ENCODE data around the gene MYO18B. TPM values are rescaled to one million over a fixed set of nuclear protein-coding genes. Genes with fewer than 3 reads are reported as not detected.

MYO18B gene
- polyA plus RNA-seq, 3 donors = not detected

DNA sequence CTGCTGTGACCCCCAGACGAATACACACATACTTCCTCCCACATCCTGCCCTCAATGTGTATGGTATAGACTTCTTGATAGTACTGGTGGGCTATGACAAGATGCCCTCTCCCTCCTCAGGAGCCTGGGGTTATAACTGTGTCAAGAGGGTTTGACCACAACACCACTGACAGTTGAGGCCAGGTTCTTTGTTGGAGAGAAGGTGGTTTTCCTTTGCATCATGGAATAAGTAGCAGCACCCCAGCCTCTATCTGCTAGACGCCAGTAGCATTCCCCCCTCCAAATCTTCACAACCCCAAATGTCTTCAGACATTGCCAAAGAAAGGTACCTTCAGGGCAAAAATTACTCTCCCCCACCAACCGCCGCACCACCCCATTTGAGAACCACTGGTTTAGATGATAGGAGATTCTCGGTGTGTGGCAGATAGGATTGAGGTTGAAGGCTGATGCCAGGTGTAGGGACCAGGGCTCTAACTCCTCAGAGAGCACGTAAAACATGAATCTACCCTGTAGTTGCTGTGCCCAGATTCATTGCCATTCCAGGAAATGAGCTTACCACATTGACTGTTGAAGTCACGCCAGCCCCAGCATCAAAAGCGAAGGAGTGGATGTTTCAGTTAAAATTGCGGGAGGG is 5.5 kb upstream of the MYO18B start:
- no peak overlapping the region for H3K4me3 ChIP-seq (replicated peaks in 1 of 3; ENCODE audit: low read depth in 2 of 3, low read length in 3 of 3)

DNA sequence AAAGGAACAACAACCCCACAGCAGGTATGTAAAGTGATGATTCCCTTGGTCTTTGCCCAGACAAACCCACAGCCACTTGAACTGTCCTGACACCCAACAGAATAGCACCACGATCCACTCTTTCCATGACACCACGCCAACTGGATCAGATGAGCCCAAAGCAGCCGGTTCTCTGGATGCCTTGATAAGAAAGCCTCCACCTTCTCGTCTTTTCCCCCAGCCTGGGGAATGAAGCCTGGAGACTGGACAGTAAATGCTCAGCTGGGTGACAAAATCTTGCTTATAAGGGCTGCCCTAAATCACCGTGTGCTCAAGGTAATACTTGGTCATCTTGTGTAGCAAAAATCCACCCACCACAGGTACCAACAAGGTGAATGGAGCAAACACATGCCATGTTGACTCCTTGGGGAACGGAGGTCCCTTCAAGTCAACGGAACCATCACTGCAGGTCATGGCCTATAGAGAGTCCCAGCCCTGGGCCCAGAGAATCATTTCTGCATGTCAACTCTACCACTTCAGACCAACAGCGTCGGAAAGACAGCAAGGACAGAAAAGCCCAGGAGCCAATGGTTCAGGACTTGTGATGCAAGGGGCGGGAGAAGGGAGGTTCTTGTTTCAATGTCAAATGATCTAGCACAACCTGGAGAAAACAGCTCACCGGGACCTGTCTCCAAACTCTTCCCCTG is 2.2 kb upstream of the MYO18B start:
- no peaks in the 10 kb centered on the region for H3K4me1 ChIP-seq (ENCODE audit: control insufficient read depth in 1 of 2, insufficient read depth in 2 of 2, low read length in 2 of 2)
- H3K27ac Mint-ChIP-seq = peak overlapping the region in 1 of 7 donors; percentile 25
- H3K27me3 Mint-ChIP-seq (ENCODE audit: low read depth in 3 of 3) = peaks cover 4 to 11% (median 7%) of the 10 kb centered on the region in 3 donors
- H4K20me1 ChIP-seq (ENCODE audit: insufficient read depth, low read length) = no peaks in the 10 kb centered on the region
- peaks cover 7% of the 10 kb centered on the region for H3K4me1 Mint-ChIP-seq
- H3K9ac ChIP-seq (ENCODE audit: insufficient read depth, low read length, poor library complexity, severe bottlenecking) = no peak overlapping the region
- H3K4me3 ChIP-seq (replicated peaks in 1 of 3; ENCODE audit: low read depth in 2 of 3, low read length in 3 of 3) = no peak overlapping the region
- no peaks in the 10 kb centered on the region for H3K36me3 ChIP-seq (replicated peaks in 1 of 2; ENCODE audit: control insufficient read depth in 1 of 2, insufficient read depth in 2 of 2, low read length in 2 of 2)
- no peak overlapping the region for H3K27ac ChIP-seq (ENCODE audit: low read depth in 1 of 2, low read length in 2 of 2)
- no peak overlapping the region for H3K4me3 Mint-ChIP-seq
- no peaks in the 10 kb centered on the region for H3K9me3 ChIP-seq (replicated peaks in 1 of 2; ENCODE audit: control insufficient read depth in 1 of 2, insufficient read depth in 1 of 2, low read length in 2 of 2)
- H3K9me3 Mint-ChIP-seq = no peaks in the 10 kb centered on the region
- no peaks in the 10 kb centered on the region for H3K36me3 Mint-ChIP-seq
- WGBS (ENCODE audit: insufficient coverage) = 96% methylated on average over 4 of the region's 11 CpGs
- TF ChIP-seq, protein P1, sequence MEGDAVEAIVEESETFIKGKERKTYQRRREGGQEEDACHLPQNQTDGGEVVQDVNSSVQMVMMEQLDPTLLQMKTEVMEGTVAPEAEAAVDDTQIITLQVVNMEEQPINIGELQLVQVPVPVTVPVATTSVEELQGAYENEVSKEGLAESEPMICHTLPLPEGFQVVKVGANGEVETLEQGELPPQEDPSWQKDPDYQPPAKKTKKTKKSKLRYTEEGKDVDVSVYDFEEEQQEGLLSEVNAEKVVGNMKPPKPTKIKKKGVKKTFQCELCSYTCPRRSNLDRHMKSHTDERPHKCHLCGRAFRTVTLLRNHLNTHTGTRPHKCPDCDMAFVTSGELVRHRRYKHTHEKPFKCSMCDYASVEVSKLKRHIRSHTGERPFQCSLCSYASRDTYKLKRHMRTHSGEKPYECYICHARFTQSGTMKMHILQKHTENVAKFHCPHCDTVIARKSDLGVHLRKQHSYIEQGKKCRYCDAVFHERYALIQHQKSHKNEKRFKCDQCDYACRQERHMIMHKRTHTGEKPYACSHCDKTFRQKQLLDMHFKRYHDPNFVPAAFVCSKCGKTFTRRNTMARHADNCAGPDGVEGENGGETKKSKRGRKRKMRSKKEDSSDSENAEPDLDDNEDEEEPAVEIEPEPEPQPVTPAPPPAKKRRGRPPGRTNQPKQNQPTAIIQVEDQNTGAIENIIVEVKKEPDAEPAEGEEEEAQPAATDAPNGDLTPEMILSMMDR (IDR thresholded peaks at IDR 0.05) = no peak
- H3K27me3 ChIP-seq (ENCODE audit: control insufficient read depth in 2 of 2, insufficient read depth in 2 of 2, low read length in 2 of 2) = no peaks in the 10 kb centered on the region
- intact Hi-C loops (cut with micrococcal nuclease) = loop anchor here in 1 of 2 donors (10.0 kb wide), 1 partner anchor 65 kb away; no protein-coding TSS in a partner anchor
- DNase-seq = no peak
- H2AFZ ChIP-seq (ENCODE audit: insufficient read depth, low read depth, low read length, poor library complexity, severe bottlenecking) = no peak overlapping the region
- H3K79me2 ChIP-seq (ENCODE audit: insufficient read depth, low read length) = no peaks in the 10 kb centered on the region
- no peak overlapping the region for H3K4me2 ChIP-seq (replicated peaks; ENCODE audit: extremely low read depth, low read length, poor library complexity, severe bottlenecking)

More for the DNA sequence above, 5.5 kb upstream of the MYO18B start:
- H3K4me1 ChIP-seq (ENCODE audit: control insufficient read depth in 1 of 2, insufficient read depth in 2 of 2, low read length in 2 of 2) = no peaks in the 10 kb centered on the region
- intact Hi-C loops (cut with micrococcal nuclease) = no loop called here
- no peak overlapping the region for H3K4me2 ChIP-seq (replicated peaks; ENCODE audit: extremely low read depth, low read length, poor library complexity, severe bottlenecking)
- no peaks in the 10 kb centered on the region for H3K27me3 ChIP-seq (ENCODE audit: control insufficient read depth in 2 of 2, insufficient read depth in 2 of 2, low read length in 2 of 2)
- Mint-ChIP-seq H3K36me3 (no peaks in the 10 kb centered on the region), H3K27me3 (ENCODE audit: low read depth in 3 of 3) (peaks cover 0 to 13% (median 4%) of the 10 kb centered on the region in 3 donors), H3K27ac (no peak overlapping the region), H3K9me3 (no peaks in the 10 kb centered on the region), H3K4me3 (no peak overlapping the region), H3K4me1 (peaks cover 7% of the 10 kb centered on the region)
- no peak for DNase-seq
- H3K27ac ChIP-seq (ENCODE audit: low read depth in 1 of 2, low read length in 2 of 2) = no peak overlapping the region
- H2AFZ ChIP-seq (ENCODE audit: insufficient read depth, low read depth, low read length, poor library complexity, severe bottlenecking) = no peak overlapping the region
- H3K36me3 ChIP-seq (replicated peaks in 1 of 2; ENCODE audit: control insufficient read depth in 1 of 2, insufficient read depth in 2 of 2, low read length in 2 of 2) = no peaks in the 10 kb centered on the region
- H3K9ac ChIP-seq (ENCODE audit: insufficient read depth, low read length, poor library complexity, severe bottlenecking) = no peak overlapping the region
- H3K79me2 ChIP-seq (ENCODE audit: insufficient read depth, low read length) = no peaks in the 10 kb centered on the region
- no peaks in the 10 kb centered on the region for H3K9me3 ChIP-seq (replicated peaks in 1 of 2; ENCODE audit: control insufficient read depth in 1 of 2, insufficient read depth in 1 of 2, low read length in 2 of 2)
- H4K20me1 ChIP-seq (ENCODE audit: insufficient read depth, low read length) = no peaks in the 10 kb centered on the region
- 20% methylated on average over 1 of the region's 9 CpGs for WGBS (ENCODE audit: insufficient coverage)
- TF ChIP-seq, protein P1 (IDR thresholded peaks at IDR 0.05) = no peak
